Activated naive CD4-positive, alpha-beta T cell (primary cell): ENCODE results near the gene SCAMP1.
"Not testable (repeated sequence)": the region's sequence is repeated elsewhere in the genome, so short reads cannot be mapped to it uniquely, and the experiment has no call there.

ENCODE experiments used
- DNase-seq, 4 experiments: peaks; one replicate each; lab custom pipeline; 2025; lab: John Stamatoyannopoulos, UW

The SCAMP1 gene

DNA sequence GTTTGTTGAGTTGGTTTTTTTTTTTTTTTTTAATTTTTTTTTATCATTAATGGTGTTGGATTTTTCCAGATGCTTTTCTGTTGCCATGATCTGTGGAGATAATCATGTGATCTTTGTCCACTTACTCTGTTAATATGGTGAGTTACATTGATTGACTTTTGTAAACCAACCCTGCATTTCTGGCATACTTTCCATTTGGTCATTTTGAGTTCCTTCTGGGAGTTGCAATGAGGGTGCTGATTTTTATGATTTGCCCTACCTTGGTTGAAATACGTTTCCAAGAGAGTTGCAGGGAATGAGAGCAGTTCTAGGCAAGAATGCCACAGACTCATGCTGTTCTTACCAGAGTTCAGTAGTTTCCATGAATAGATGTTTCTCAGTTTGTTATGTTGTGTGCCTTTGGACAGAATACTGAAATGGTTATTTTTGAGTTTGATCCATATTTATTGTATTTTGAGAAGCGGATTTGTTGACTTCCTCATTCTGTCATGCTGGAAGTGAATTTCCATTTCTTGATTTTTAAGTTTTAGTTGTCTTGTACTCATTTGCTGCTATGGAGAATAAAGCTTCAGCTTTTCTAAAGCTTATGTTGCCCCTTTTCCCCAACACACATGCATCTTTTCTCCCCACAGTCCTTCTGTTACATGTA lies 69.0 kb downstream of the SCAMP1 start:
- DNase-seq: no peak

DNA sequence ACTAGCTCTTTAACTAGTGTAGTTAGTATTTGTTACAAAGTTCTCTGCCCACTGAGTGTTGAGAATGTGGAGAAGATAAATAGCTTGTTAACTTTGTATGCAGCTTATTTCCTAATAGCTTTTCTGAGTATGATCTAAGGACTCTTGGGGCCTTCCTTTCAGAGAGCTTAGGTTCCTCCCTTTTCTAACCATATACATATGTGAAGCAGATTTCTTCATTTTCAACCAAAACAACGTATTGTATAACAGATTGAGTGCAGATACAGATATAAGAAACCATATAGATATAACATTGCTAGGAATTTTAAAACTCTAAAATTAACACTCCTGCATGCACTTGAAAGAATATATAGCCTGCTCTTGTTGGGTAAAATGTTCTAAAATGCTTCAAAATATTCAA lies 70.4 kb downstream of the SCAMP1 start:
- DNase-seq: no peak

DNA sequence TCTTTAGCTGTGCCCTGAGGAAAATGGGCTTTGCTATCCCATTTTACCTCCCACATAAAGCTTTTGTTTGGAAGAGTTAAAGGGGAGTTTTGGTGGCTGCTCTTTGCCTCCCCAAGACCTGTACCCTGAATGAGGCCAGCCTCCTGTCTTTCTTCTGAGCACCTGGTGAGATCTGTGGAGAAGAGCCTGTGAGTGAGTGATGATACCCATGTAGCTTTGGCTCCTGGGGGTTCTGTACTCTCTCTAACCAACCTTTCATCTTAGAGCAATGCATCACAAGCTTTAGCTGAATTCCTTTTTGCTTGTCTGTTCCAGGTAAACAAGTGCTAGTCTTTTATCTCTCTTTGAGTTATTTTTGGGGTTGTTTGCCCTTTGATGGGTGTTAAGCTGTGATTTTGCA lies 73.6 kb downstream of the SCAMP1 start:
- no peak for DNase-seq

DNA sequence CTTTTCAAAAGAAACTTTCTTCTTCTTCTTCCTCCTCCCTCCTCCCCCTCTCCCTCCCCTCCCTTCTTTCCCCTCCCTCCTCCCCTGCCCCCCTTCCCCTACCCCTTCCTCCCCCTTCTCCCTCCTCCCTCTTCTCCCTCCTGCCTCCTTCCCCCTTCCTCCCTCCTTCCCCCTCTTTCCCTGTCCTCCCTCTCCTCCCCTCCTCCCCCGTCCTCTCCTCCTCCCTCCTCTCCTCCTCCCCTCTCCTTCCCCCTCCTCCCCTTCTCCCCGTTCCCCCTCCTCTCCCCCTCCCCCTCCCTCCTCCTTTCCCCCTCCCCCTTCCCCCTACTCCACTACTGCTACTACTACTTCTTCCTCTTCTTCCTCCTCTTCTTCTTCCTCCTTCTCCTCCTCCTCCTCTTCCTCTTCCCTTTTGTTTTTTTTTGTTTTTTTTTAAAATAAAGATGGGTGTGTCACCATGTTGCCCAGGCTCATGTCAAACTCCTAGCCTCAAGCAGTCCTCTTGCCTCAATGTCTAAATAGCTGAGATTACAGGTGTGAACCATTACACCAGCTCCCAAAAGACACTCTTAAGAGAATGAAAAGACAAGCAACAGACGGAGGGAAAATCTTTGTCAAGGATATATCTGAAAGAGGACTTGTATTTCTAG lies 87.5 kb downstream of the SCAMP1 start:
- DNase-seq: no peak

DNA sequence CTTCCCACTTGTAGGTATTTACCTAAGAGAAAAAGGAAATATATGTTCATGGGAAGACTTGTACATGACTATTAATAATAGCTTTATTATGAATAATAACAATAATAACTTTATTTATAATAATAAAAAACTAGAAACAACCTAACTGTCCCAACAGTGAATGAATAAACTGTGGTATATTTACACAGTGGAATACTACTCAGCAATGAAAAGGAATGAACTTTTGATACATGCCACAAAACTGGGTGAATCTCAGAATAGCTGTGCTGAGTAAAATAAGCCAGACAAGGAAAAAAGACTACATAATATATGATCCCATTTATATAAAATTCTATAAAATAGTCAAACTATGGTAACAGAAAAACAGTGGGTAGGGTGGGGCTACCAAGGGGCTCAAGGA lies 88.7 kb downstream of the SCAMP1 start:
- no peak for DNase-seq

DNA sequence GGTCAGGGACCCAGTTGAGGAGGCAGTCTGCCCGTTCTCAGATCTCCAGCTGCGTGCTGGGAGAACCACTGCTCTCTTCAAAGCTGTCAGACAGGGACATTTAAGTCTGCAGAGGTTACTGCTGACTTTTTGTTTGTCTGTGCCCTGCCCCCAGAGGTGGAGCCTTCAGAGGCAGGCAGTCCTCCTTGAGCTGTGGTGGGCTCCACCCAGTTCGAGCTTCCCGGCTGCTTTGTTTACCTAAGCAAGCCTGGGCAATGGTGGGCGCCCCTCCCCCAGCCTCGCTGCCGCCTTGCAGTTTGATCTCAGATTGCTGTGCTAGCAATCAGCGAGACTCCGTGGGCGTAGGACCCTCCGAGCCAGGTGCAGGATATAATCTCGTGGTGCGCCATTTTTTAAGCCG lies 97.1 kb downstream of the SCAMP1 start:
- DNase-seq: not testable (repeated sequence)

DNA sequence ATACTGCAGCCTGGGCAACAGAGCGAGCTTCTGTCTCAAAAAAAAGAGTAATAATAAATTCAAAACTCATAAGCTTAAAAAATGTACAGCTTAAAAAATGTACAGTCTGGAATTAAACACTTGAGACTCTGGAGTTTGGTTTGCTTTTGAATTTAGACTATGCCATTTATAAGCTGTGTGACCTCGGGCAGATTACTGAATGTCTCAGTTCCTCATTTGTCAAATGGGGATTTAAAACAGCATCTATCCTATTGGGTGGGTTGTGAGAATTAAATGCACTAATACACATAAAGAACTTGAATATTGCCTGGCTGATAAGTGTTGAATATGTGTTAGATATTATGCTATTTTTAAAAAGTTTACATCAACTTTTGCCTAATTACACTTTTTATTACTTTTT lies 98.4 kb downstream of the SCAMP1 start:
- no peak for DNase-seq

DNA sequence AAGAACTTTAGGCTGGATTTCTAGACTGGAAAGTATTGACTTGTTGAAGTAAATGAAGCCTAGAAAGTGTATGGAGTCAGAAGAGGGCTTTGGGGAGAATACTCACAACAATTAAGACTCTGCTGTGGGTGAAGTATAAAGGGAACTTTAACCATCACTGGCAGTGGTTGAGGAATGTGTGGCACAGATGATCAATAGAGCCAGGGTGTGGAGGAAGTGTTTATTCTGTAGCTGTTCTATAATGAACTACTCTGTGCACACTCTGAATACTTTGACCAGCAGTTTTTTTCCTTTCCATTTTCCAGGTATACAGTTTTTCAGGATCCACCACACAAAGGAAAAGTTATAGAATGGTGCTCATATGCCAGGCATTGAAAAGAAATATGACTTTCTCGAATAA lies 106.7 kb downstream of the SCAMP1 start:
- no peak for DNase-seq

DNA sequence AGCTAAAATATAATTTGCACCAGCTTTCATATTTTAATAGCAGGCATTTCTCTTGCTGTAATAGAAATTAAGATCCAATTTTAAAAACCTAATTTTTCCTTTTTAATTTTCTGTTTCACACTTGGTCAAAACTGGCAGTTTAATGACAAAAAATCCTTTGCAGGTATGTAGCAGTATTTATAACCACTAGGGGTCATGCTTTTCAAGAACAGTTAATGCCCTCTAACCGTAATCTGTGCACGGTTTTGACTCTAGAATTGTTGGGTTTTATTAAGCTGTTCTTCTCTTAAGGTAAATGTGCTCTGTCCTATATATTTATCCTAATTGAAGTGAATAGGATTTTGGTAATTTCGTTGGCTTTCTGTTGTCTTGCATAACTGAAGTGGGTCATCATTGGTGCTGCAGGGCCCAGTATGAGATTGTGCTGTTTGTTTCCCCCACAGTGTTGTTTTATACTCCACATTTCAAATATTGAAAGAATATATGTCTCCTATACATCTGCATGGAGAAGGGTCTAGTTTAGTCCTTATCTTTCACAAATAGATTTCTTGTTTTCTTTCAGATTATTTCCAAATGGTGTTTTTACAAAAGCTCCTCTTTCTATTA lies 107.4 kb downstream of the SCAMP1 start:
- DNase-seq: no peak

DNA sequence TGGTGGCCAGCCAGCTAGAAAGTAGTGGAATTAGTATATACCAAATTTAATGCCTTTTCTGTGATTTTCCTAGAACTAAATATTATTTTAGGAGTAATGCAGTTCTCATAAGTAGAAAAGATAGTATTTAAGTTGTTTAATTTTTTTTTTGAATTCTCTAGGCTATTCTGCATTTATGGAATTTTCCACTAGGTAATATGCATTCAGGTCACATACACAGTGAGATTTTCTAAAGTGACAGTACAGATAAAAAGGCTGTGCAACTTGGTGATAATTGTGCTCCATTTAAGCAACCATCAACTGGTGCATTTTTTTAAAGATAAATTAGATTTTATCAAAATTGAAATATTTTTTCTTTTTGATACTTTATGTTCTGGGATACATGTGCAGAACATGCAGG lies 111.5 kb downstream of the SCAMP1 start:
- no peak for DNase-seq

DNA sequence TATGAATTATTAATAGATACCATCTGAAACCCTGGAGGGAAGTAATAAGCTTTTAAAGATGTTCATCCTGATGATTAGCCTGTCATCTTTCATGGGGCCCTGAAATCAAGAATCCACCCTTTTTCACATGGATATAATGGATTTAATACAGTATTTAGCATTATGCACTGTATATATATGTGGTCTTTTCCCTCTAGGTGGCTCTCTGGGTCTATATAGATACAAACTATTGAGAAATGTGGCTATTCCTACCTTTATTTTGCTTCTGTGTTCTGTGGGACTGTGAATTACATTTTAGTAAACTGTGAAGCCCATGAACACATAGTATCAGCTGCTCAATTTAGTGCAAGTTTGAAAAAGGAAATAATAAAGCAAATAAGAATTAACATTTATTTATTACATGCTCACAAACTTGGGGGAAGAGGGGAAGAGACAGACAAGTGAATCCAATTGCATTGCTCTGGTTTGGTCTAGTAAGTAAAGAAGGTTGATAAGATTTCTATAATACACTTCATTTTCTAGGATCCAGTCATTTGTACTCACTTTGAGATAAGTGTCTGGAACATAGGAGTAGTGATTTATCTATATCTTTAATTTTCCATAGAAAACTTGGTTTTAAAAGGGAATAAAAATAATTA lies 112.2 kb downstream of the SCAMP1 start:
- DNase-seq: no peak

DNA sequence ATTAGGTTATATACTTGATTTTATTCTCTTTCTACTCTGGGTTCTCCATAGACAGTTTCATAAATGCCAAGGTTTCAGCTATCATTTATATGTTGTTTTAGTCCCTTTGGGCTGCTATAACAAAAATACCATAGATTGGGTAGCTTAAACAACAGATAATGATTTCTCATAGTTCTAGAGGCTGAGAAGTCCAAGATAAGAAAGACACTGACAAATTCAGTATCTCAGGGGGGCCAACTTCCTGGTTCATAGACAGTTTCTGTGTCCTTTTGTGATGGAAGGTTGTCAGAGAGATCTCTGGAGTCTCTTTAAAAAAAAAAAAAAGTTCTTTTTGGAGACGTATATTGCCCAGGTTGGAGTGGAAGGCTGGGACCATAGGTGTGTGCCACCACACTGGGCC lies 113.3 kb downstream of the SCAMP1 start:
- DNase-seq: no peak

DNA sequence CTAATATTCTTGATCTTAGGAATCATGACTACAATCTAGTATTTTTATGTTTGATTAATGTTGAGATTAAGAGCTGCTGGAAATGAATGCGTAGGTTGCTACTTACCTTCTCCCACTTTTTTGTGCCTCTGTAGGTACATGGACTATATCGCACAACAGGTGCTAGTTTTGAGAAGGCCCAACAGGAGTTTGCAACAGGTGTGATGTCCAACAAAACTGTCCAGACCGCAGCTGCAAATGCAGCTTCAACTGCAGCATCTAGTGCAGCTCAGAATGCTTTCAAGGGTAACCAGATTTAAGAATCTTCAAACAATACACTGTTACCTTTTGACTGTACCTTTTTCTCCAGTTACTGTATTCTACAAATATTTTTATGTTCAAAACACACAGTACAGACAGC lies 115.0 kb downstream of the SCAMP1 start:
- no peak for DNase-seq

DNA sequence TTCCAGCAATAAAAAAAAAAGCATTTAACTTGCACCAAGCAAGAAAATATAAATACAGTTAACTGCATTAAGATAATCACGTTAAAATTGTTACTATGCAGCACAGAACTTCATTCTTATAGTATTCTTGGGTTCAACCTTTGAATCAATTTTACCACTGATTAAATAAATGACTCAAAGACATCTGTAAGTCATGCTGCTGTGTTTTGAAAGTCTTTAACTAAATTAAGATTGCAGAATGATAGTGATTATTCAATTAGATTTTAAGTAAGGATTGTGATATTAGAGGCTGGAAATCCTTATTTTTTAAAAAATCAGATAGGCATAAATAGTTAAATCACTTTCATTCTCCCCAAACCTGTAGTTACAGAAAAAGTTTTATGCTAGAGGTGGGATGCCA lies 116.4 kb downstream of the SCAMP1 start:
- no peak for DNase-seq

DNA sequence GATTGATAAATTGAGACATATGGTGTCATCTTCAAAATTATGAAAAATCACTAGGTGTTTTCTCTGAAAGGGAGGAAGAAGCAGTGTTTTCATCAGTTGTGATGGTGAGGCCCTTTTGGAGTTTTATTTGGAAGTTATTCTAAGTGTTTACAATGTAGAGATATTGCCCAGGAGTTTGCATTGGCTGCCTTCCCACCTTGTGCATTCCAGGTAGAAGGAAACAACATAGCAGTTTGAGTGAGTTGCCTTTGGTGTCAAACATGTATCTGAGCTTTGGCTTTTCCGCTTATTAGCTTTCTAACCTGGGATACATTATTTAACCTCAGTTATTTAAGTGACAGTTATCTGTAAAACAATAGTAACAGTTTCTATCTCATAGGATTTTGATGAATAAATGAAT lies 122.5 kb downstream of the SCAMP1 start:
- no peak for DNase-seq

DNA sequence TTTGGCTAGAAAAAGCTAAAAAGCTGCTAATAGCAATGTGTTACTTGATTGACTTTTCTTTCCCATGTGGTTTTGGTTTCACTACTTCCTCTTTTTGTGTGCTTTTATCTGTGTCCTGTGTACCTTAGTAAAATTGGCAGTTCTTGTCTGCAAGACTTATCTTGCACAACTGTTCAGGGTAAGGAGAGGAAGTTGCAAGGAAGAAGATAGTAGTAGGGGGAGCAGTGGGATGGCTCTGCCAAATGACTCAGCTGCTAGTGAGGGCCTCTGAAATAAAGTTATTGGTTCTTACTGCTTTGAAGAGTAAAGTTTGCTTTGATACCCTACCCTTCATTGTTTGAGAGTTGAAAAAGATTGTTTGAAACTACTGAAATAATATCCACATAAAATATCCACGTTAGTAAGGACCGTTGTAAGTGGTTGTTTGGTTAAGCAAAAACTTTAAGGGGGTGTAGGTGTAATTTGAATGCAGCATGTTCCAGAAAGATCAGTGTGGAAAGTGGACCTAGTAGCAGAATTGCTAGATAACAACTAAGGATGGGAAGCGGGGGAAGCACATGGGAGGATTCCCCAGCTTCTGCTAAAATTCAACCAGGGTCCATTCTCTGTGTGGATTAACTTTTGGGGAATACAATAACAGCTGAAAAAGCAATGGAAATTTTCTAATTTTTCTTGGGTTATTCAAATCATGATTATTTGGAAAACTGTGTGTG lies 123.5 kb downstream of the SCAMP1 start:
- DNase-seq: no peak

DNA sequence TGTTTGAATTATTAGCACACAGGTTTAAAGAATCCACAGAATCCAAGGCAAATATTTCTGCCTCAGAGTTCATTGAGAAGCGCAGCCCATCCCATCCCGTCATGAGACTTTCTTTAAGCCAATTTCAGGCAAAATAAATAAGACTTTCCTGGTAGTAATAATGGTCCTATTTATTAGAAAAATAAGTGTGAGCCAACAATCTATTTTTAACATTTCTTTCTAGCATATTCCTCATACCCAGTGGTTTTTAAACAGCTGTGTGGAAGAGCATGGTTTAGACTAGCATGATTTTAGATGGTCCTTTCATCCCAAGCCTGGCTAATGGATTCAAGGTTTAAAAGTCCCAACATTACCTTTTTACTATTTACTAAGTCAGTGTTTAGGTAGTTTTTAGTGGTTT lies 125.8 kb downstream of the SCAMP1 start:
- DNase-seq: no peak

DNA sequence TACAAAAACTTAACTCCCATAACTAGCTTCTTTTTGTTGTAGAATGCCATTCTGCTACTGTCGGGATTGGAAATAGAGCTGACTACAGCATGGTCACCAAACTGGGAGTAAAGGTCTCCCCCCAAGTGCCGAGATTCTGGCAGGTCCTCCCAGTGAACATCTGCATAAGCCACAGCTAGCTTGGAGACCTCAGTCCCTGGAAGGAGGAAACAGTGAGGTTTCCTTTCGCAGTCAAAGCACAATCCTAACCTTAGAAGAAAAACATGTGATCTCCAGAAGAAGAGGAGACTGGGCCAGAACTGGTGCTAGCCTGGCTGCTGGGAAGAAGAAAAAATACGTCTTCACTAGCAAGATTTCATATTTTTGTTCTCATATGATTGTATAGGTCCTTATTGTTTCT lies 127.4 kb downstream of the SCAMP1 start:
- no peak for DNase-seq

DNA sequence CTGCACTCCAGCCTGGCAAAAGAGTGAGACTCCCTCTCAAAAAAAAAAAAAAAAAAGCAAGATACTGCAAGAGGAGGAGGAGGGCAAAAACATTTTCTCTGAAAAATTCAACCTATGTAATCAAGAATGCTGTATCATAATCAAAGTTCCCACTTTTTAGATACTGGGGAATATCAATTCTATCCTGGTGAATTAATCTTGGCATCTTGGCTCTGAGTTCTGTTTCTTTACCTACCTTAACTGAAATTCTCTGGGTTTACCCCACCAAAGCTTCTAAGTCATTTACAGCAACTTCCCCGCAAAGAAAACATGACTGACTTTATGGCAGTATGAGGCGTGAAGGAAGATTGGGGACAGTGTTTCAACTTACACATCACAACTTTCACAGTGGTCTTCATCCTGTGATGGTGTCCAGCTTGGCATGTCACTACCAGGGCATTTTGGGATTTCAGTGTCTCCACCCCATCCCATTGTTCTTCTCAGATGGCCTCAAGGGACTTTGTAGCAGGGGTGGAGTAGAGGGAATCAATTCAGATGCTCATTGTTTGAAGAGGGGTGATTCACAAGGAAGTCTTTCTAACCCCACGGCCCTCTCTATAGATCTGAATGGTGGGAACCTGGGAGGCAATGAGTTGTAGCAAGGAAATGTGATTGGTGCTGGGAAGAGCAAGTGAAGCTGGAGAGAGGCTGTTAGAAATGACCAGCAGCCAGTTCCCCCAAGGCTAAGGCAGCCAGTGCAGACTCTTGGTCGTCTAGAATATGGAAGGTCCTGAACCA lies 130.5 kb downstream of the SCAMP1 start:
- DNase-seq: no peak

DNA sequence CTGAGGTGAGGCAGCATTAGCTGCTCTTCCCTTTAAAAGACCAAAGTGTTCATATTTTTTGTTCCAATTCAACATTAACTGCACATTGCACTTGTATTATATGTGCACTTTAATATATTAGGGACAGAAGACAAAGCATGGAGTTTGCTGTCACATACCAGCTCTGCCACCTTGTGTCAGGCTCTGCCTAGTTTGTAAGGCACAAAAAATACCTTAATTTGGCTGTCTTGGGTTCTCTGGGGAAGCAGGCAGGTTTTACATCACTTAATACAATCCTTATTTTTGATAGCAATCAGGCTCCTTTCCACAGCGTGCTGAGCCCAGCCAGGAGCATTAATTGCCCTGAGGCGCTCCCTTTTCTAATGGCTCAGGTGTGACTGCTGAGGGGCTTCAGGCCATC lies 131.8 kb downstream of the SCAMP1 start:
- no peak for DNase-seq

DNA sequence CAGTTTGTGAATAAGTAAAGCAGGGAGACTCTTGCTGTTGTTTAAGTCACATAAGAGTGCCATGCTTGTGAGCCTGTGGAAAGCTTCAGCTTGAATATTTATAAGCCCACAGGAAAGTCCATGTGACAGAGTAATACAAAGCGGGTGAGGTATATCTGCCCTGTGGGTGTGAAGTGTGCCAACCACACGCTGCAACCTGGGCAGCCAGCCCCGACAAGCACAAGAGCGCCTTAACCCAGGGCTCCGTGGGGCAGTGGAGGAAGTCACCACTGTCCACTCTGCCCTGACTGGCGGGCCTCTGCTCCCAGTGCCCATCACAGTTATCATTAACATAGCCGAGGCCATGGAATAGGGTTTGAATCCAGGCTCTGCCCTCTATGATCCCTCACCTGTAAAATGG lies 132.2 kb downstream of the SCAMP1 start:
- DNase-seq: no peak

DNA sequence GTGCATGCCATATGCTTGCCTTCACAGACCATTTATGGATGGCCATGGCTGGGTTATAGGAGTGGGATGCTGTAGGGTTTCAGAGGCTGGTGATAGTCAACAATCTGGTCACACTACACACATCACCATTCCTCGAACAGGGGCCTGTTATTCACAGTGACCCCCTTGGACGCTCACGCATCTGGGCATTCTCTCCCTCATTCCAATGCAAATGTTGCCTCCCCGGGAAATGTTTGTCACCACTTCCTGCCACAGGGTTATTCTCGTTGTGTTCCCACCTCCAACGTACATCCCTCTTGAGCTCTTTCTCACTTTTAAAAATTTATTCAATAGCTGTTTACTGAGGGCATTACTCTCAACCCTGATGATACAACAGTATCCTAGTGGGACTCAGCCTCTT lies 135.4 kb downstream of the SCAMP1 start:
- DNase-seq: no peak
